ENCODE results near the gene NPTX2.

GRCh38 chr7:98668255-98668654 lies 51.2 kb downstream of the NPTX2 start:
- no peak for TF ChIP-seq CTCF (IDR thresholded peaks at IDR 0.05)
- TF ChIP-seq POLR2A (IDR thresholded peaks at IDR 0.05): no peak
- no peak for TF ChIP-seq POLR2AphosphoS5 (IDR thresholded peaks at IDR 0.05)
